ENCODE data around the gene GTF3C5. TPM values are rescaled to one million over a fixed set of nuclear protein-coding genes. Genes with fewer than 3 reads are reported as not detected.
A peak's percentile ranks its signal among the peaks of the same experiment; 100 is the strongest.
"Not testable (repeated sequence)": the region's sequence is repeated elsewhere in the genome, so short reads cannot be mapped to it uniquely, and the experiment has no call there.

GTF3C5 gene
- total and polyA plus RNA-seq, 10 of the 15 experiments (the other 5 are each of a cell fraction or from before 2014, with no cell fraction given), result 2.2 to 81.1 (median 68.7) TPM

DNA sequence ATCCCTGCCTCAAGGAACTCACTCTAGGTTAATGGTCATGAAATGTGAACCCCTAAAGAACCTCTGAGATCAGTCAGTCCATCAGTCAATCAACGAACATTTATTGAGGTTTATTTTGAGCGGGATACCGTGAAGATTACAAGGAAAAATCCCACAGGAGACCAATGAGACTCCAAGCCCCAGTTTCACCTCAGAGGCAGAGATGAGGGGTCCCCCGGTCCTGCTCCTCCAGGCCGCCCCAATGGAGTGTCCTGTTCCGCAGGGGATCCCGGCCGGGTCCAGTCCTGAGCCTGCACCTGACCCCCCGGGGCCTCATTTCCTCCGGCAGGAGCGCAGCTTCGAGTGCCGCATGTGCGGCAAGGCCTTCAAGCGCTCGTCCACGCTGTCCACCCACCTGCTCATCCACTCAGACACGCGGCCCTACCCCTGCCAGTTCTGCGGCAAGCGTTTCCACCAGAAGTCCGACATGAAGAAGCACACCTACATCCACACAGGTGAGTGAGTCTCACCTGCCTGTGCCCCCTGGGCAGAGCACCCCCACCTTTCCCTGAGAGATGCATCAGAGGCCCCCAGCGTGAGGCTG, 41.3 kb upstream of the GTF3C5 start (continued):
- TF ChIP-seq CREB1 (IDR thresholded peaks at IDR 0.05; ENCODE audit: low read depth), result no peak

DNA sequence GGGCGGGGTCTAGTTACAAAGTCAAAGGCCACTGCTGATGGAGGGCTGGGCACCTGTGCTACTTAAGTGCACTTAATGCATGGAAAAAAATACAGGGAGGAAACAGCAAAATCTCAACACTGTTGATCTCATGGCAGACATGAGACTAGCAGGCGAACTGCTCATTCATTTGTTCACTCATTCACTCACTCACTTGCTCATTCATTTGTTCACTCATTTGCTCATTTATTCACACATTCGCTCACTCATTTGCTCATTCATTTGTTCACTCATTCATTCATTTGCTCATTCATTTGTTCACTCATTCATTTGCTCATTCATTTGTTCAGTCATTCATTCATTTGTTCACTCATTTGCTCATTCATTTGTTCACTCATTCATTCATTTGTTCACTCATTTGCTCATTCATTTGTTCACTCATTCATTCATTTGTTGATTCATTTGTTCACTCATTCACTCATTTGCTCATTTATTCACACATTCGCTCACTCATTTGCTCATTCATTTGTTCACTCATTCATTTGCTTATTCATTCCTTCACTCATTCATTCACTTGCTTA, 40.7 kb upstream of the GTF3C5 start:
- H3K36me3 ChIP-seq (ENCODE audit: control insufficient read depth in 2 of 2, insufficient read depth in 2 of 2, low read length in 1 of 2); H4K20me1 ChIP-seq (ENCODE audit: control insufficient read depth, insufficient read depth); H2AFZ ChIP-seq (ENCODE audit: control insufficient read depth, low read depth, low read length); H3K4me2 ChIP-seq (ENCODE audit: control insufficient read depth, insufficient read depth); POLR2A ChIA-PET; H3K9ac ChIP-seq (ENCODE audit: control insufficient read depth, insufficient read depth, low read length); FAIRE-seq; ATAC-seq; intact Hi-C loops (cut with micrococcal nuclease; ENCODE audit: unreplicated experiment); H3K27ac ChIP-seq (ENCODE audit: control insufficient read depth, insufficient read depth); RAD21 ChIA-PET (ENCODE audit: unreplicated experiment); H3K9me3 ChIP-seq (replicated peaks; ENCODE audit: control insufficient read depth, insufficient read depth, low read length); BruUV-seq (replicated peaks); CTCF ChIA-PET; H3K27me3 ChIP-seq (replicated peaks in 1 of 2; ENCODE audit: control insufficient read depth in 2 of 2, insufficient read depth in 2 of 2, low read length in 1 of 2); DNase-seq (ENCODE audit: low read depth, low spot score); H3K79me2 ChIP-seq (ENCODE audit: control insufficient read depth, insufficient read depth, low read length); SMC1A ChIA-PET (ENCODE audit: uncharacterized antibody, unreplicated experiment); H3K4me3 ChIP-seq; in situ Hi-C loops (cut with MboI): not testable (repeated sequence)
- WGBS (ENCODE audit: insufficient coverage, insufficient replicate concordance, low lambda C conversion rate, missing lambda C conversion rate), result 28% methylated on average over 4 of the region's 4 CpGs
- peaks cover 17% of the 10 kb centered on the region for H3K4me1 ChIP-seq (ENCODE audit: control insufficient read depth, insufficient read depth, low read length)
- peak; percentile 99 for TF ChIP-seq ZNF24 (IDR thresholded peaks at IDR 0.05)

DNA sequence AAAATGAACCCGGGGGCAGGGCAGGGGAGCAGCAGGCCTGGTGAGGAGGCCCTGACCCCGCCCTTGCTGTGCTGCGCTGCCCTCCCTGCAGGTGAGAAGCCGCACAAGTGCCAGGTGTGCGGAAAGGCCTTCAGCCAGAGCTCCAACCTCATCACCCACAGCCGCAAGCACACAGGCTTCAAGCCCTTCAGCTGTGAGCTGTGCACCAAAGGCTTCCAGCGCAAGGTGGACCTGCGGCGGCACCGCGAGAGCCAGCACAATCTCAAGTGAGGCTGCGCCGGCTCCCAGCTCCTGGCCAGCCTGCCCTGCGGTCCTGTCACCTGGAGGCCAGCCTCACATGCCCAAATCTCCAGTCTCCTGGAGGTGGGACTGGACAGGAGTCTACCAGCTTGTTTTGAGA, 40.0 kb upstream of the GTF3C5 start:
- Histone ChIP-seq H3K27ac (ENCODE audit: control insufficient read depth, insufficient read depth) (no peak overlapping the region), H3K4me3 (no peak overlapping the region), H3K79me2 (ENCODE audit: control insufficient read depth, insufficient read depth, low read length) (no peaks in the 10 kb centered on the region), H3K4me1 (ENCODE audit: control insufficient read depth, insufficient read depth, low read length) (peaks cover 17% of the 10 kb centered on the region), H3K9ac (ENCODE audit: control insufficient read depth, insufficient read depth, low read length) (no peak overlapping the region), H3K36me3 (ENCODE audit: control insufficient read depth in 2 of 2, insufficient read depth in 2 of 2, low read length in 1 of 2) (no peaks in the 10 kb centered on the region), H4K20me1 (ENCODE audit: control insufficient read depth, insufficient read depth) (no peaks in the 10 kb centered on the region), H3K9me3 (replicated peaks; ENCODE audit: control insufficient read depth, insufficient read depth, low read length) (no peaks in the 10 kb centered on the region), H2AFZ (ENCODE audit: control insufficient read depth, low read depth, low read length) (no peak overlapping the region), H3K27me3 (replicated peaks in 1 of 2; ENCODE audit: control insufficient read depth in 2 of 2, insufficient read depth in 2 of 2, low read length in 1 of 2) (peaks cover 3 to 4% of the 10 kb centered on the region in 2 experiments; a peak in 2 of 4 replicates), H3K4me2 (ENCODE audit: control insufficient read depth, insufficient read depth) (no peak overlapping the region)
- DNase-seq (ENCODE audit: low read depth, low spot score), result no peak
- ChIA-PET CTCF (no interaction called here), SMC1A (ENCODE audit: uncharacterized antibody, unreplicated experiment) (interaction anchor here (1.0 kb wide), 1 partner anchor 12 kb away, joined by 3 read pairs; the partner anchor contains the start of gene GFI1B), RAD21 (ENCODE audit: unreplicated experiment) (no interaction called here), POLR2A (no interaction called here)
- in situ Hi-C loops (cut with MboI), result no loop called here
- FAIRE-seq, result no peak
- 78% methylated on average over 14 of the region's 14 CpGs for WGBS (ENCODE audit: insufficient coverage, insufficient replicate concordance, low lambda C conversion rate, missing lambda C conversion rate)
- intact Hi-C loops (cut with micrococcal nuclease; ENCODE audit: unreplicated experiment), result no loop called here
- no peak for ATAC-seq
- BruUV-seq (replicated peaks), result no TSS peak
- TF ChIP-seq NFXL1 (IDR thresholded peaks at IDR 0.05; ENCODE audit: borderline replicate concordance), result no peak
- no peak for TF ChIP-seq CEBPB (IDR thresholded peaks at IDR 0.05; ENCODE audit: borderline replicate concordance in 1 of 2, low read depth in 2 of 2, low read length in 2 of 2)
- no peak for TF ChIP-seq JUNB (IDR thresholded peaks at IDR 0.05)
- TF ChIP-seq IKZF2 (IDR thresholded peaks at IDR 0.05), result no peak
- no peak for TF ChIP-seq CHD4 (IDR thresholded peaks at IDR 0.05)
- TF ChIP-seq HDGF (IDR thresholded peaks at IDR 0.05), result no peak
- no peak for TF ChIP-seq LARP7 (IDR thresholded peaks at IDR 0.05)
- TF ChIP-seq ETV6 (conservative IDR thresholded peaks at IDR 0.05 in 1 of 2, IDR thresholded peaks at IDR 0.05 in 1 of 2; ENCODE audit: borderline replicate concordance in 1 of 2, low read depth in 1 of 2), result no peak
- TF ChIP-seq, protein P1, sequence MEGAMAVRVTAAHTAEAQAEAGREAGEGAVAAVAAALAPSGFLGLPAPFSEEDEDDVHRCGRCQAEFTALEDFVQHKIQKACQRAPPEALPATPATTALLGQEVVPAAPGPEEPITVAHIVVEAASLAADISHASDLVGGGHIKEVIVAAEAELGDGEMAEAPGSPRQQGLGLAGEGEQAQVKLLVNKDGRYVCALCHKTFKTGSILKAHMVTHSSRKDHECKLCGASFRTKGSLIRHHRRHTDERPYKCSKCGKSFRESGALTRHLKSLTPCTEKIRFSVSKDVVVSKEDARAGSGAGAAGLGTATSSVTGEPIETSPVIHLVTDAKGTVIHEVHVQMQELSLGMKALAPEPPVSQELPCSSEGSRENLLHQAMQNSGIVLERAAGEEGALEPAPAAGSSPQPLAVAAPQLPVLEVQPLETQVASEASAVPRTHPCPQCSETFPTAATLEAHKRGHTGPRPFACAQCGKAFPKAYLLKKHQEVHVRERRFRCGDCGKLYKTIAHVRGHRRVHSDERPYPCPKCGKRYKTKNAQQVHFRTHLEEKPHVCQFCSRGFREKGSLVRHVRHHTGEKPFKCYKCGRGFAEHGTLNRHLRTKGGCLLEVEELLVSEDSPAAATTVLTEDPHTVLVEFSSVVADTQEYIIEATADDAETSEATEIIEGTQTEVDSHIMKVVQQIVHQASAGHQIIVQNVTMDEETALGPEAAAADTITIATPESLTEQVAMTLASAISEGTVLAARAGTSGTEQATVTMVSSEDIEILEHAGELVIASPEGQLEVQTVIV (IDR thresholded peaks at IDR 0.05; ENCODE audit: borderline replicate concordance, partially characterized antibody), result no peak
- TF ChIP-seq SUPT20H (IDR thresholded peaks at IDR 0.05; ENCODE audit: borderline replicate concordance, control insufficient read depth, low read depth, low read length), result no peak
- TF ChIP-seq PML (IDR thresholded peaks at IDR 0.05; ENCODE audit: low read length), result no peak
